Thoracic aorta (tissue), 2 donors: ENCODE measurements around the gene BCDIN3D. TPM values are rescaled to one million over a fixed set of nuclear protein-coding genes. Genes with fewer than 3 reads are reported as not detected.

ENCODE experiments used
- ATAC-seq: fragments of 150-250 bp; one replicate; pipeline ENCODE4 v1.8.0; 2017; ENCODE audit warnings: low read depth; ENCODE audit not compliant: insufficient number of reproducible peaks, low FRiP score
- DNase-seq: peaks from one replicate; pipeline ENCODE4 v3.0.0-alpha.2; 2020; ENCODE audit warnings: low spot score
- H3K27ac ChIP-seq, 2 donors: fragments of 200-600 bp; sonication (generic); 1 replicate in 1 of 2; 2 replicates in 1 of 2; pipeline ENCODE4 v1.5.1; 2016; ENCODE audit warnings: mild to moderate bottlenecking in 2 of 2, moderate library complexity in 2 of 2
- H3K27me3 ChIP-seq: fragments of 200-600 bp; sonication (generic); replicated peaks from 2 replicates; pipeline ENCODE4 v1.6.0; 2016; ENCODE audit warnings: mild to moderate bottlenecking; ENCODE audit not compliant: insufficient read depth
- H3K36me3 ChIP-seq: fragments of 200-600 bp; sonication (generic); one replicate; pipeline ENCODE4 v1.5.1; 2016
- H3K4me1 ChIP-seq, 2 donors: fragments of 200-600 bp; sonication (generic); 1 replicate in 1 of 2; 2 replicates in 1 of 2; pipeline versions ENCODE4 v1.5.1 to v1.6.0; 2016; ENCODE audit warnings: low read depth in 2 of 2, mild to moderate bottlenecking in 1 of 2; ENCODE audit not compliant: control insufficient read depth in 1 of 2
- H3K4me3 ChIP-seq: fragments of 200-600 bp; sonication (generic); 2 replicates; pipeline ENCODE4 v1.5.1; 2016; ENCODE audit warnings: mild to moderate bottlenecking
- H3K9me3 ChIP-seq: fragments of 200-600 bp; sonication (generic); 2 replicates; pipeline ENCODE4 v1.5.1; 2016
- total RNA-seq, 2 donors: library from RNA; depleted of rRNA; stranded (reverse); fragments of >200 nt; gene quantifications; one replicate each; pipeline versions ENCODE4 v1.1.0 to v1.2.3, GENCODE V29; 2016
- TF ChIP-seq, protein P1 (sequence below): fragments of 200-600 bp; sonication (generic); IDR thresholded peaks from one replicate; pipeline ENCODE4 v1.5.1; 2019; ENCODE audit warnings: antibody characterized with exemption

Gene BCDIN3D
- total RNA-seq, 2 donors from 2014 or later: 1.6 to 2.7 TPM

- Histone ChIP-seq H3K36me3 (no peaks in the 10 kb centered on the region), H3K27ac (peak overlapping the region; percentile 24 to 27), H3K4me1 (peaks cover 9 to 28% of the 10 kb centered on the region in 2 donors), H3K4me3 (no peak overlapping the region), H3K9me3 (no peaks in the 10 kb centered on the region), H3K27me3 (no peaks in the 10 kb centered on the region)
- DNase-seq: peak; percentile 32
- TF ChIP-seq, protein P1, sequence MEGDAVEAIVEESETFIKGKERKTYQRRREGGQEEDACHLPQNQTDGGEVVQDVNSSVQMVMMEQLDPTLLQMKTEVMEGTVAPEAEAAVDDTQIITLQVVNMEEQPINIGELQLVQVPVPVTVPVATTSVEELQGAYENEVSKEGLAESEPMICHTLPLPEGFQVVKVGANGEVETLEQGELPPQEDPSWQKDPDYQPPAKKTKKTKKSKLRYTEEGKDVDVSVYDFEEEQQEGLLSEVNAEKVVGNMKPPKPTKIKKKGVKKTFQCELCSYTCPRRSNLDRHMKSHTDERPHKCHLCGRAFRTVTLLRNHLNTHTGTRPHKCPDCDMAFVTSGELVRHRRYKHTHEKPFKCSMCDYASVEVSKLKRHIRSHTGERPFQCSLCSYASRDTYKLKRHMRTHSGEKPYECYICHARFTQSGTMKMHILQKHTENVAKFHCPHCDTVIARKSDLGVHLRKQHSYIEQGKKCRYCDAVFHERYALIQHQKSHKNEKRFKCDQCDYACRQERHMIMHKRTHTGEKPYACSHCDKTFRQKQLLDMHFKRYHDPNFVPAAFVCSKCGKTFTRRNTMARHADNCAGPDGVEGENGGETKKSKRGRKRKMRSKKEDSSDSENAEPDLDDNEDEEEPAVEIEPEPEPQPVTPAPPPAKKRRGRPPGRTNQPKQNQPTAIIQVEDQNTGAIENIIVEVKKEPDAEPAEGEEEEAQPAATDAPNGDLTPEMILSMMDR: no peak
- ATAC-seq: peak; percentile 75
Measured at GRCh38 chr12:49868952-49869815, 26.3 kb upstream of the BCDIN3D start.

GRCh38 chr12:49868449-49868848 is 25.5 kb upstream of the BCDIN3D start:
- Histone ChIP-seq H3K27ac (peak overlapping the region; percentile 24 to 27), H3K9me3 (no peaks in the 10 kb centered on the region), H3K4me3 (no peak overlapping the region), H3K36me3 (no peaks in the 10 kb centered on the region), H3K27me3 (no peaks in the 10 kb centered on the region), H3K4me1 (peaks cover 9 to 28% of the 10 kb centered on the region in 2 donors)
- no peak for DNase-seq
- no peak for ATAC-seq
- TF ChIP-seq, protein P1: no peak

- Histone ChIP-seq H3K9me3 (no peaks in the 10 kb centered on the region), H3K27me3 (no peaks in the 10 kb centered on the region), H3K4me1 (peaks cover 9 to 28% of the 10 kb centered on the region in 2 donors), H3K36me3 (no peaks in the 10 kb centered on the region), H3K4me3 (no peak overlapping the region), H3K27ac (peak overlapping the region in 1 of 2 donors; percentile 27)
- TF ChIP-seq, protein P1: no peak
- ATAC-seq: no peak
- no peak for DNase-seq
Measured at GRCh38 chr12:49867570-49868341, 24.9 kb upstream of the BCDIN3D start.

GRCh38 chr12:49866859-49867569 is 24.1 kb upstream of the BCDIN3D start:
- Histone ChIP-seq H3K4me3 (no peak overlapping the region), H3K9me3 (no peaks in the 10 kb centered on the region), H3K4me1 (peaks cover 9 to 28% of the 10 kb centered on the region in 2 donors), H3K27ac (no peak overlapping the region), H3K36me3 (no peaks in the 10 kb centered on the region), H3K27me3 (no peaks in the 10 kb centered on the region)
- TF ChIP-seq, protein P1: peak; percentile 97
- no peak for ATAC-seq
- DNase-seq: peak; percentile 26
